ENCODE results near the gene TSG101.

DNA sequence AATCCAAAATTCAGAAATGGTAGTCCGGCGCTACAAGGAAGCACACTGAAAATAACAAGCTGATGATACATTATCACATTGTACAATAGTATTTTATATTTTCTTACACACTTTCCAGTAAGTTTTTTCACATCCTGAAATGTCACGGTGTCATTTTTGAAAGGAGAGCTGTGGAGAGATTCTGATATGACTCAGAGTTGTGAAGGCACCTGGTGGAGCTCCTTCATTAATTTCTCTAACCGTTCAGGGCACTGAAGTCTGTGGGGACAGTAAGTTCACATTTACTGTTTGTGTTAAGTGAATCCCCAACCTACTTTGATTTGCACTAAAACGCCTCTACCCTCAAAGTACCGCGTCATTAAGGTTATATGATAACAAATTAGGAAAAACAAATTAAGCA, 57.8 kb downstream of the TSG101 start:
- no peak for TF ChIP-seq EZH2 (IDR thresholded peaks at IDR 0.05; ENCODE audit: borderline replicate concordance, low read length)
- TF ChIP-seq, protein P1, sequence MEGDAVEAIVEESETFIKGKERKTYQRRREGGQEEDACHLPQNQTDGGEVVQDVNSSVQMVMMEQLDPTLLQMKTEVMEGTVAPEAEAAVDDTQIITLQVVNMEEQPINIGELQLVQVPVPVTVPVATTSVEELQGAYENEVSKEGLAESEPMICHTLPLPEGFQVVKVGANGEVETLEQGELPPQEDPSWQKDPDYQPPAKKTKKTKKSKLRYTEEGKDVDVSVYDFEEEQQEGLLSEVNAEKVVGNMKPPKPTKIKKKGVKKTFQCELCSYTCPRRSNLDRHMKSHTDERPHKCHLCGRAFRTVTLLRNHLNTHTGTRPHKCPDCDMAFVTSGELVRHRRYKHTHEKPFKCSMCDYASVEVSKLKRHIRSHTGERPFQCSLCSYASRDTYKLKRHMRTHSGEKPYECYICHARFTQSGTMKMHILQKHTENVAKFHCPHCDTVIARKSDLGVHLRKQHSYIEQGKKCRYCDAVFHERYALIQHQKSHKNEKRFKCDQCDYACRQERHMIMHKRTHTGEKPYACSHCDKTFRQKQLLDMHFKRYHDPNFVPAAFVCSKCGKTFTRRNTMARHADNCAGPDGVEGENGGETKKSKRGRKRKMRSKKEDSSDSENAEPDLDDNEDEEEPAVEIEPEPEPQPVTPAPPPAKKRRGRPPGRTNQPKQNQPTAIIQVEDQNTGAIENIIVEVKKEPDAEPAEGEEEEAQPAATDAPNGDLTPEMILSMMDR (conservative IDR thresholded peaks at IDR 0.05 in 1 of 2, IDR thresholded peaks at IDR 0.05 in 1 of 2; ENCODE audit: extremely low read depth in 1 of 2, insufficient read depth in 1 of 2, low read depth in 1 of 2, low read length in 2 of 2), result no peak

Measured in mammary epithelial cell (primary cell).